A549 treated with DMSO at 1 μM for 4 hours (cell line): Measurements from ENCODE around the gene RABEP1. TPM values are rescaled to one million over a fixed set of nuclear protein-coding genes. Genes with fewer than 3 reads are reported as not detected.

Experiments used
- total RNA-seq: library from RNA; stranded (reverse); fragments of 200-300 nt; extraction: Qiagen RNA extraction; gene quantifications from 5 replicates; pipeline ENCODE4 v1.2.3, GENCODE V29; 2022; ENCODE audit warnings: low read depth

RABEP1 gene
- total RNA-seq, result 36.0 to 51.5 TPM (median 44.6 TPM) in 5 replicates

GRCh38 chr17:5281814-5282641 lies at the start of gene RABEP1:
RABEP1 (plus strand) TSS chr17:5282284; CDS start chr17:5282487, 203 bp downstream.

DNA sequence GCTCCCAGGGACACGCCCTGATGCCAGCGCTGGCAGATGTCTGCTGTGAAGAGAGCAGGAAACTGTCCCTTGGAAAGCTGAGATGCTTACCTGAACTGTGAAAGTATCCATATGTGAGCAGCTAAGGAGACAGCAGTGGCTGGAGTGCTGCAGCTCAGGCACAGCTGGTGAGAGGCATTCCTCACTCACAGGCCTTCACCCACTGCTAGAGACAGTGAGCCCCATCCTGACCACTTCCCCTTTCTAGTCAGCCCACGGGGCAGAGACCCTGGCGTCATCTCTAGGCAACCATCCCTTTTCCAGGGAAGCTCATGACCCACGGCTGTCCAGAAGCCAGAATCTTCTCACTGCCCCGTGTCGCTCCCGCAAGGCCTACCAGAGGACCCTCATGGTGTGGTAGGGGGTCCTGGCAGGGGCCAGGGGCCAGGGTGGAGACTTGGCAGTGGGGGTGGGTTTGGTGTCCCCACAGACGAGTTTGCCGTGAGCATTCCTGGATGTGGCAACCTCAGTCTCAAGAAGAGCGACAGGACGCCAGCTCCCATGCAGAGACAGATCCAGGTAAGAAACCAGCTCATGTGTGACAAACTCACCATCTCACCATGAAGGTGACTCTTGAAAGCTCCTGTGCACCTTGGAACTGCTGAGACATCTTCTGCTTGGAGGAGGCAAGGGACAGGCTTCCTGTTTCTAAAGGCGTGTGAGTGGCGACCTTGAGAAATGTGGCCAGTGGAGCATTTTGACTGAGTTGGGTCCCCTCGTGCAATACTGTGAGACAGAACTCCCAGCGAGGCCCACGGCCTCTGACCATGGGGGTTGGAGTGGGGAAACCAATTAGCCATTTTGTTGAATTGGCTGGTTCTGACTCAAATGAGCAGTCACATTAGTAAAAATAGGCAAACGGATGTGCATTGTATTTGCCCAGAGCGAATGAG lies 47.2 kb upstream of the RABEP1 start, which contains the start of gene SCIMP:
Gene SCIMP (minus strand): TSS at position 216 of the 932 bp plus-strand sequence. CDS start 105 bp downstream, at position 111.

GRCh38 chr17:5419356-5419958 lies 137.4 kb downstream of the RABEP1 start, which contains the start of gene NUP88:
NUP88 (minus strand) TSS chr17:5419662; CDS start chr17:5419650, 12 bp downstream.

DNA sequence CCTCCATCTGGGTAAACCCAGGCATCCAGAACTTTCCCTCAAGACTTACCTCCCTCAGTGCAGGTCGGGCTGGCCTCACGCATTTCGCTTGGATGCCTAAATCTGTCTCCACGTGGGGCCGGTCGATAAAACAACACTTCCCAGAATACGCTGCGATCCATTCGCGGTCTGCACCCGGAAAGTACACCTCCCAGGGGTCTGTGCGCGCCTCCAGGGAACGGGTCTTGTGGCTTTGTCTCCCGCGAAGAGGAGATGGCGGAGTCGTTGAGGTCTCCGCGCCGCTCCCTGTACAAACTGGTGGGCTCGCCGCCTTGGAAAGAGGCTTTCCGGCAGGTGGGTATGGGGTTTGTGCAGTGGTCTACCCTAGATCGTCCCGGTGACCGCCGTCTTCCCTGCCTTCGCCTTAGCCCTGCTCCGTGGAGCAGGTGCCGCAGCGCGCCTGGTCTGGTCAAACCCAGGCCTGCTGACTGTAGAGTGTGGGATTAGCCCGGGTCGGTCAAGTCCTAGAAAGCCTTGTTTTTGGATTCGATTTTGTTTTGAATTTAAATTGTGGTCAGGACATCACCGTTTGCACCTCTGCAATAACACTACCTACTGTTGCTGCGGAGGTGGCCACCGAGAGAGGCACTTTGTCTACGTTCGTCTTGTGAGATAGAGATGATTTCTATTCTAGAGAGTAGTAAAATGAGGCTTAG lies 138.0 kb downstream of the RABEP1 start, which contains the start of gene RPAIN:
Gene RPAIN (plus strand): TSS at position 224 of the 695 bp plus-strand sequence. CDS start 29 bp downstream, at position 253.

Other genes starting within 250 kb of the RABEP1 start
- gene SLC52A1, start 246.9 kb upstream of the RABEP1 start, total RNA-seq, result 0.34 to 1.2 TPM (median 0.68 TPM) in 5 replicates
- 0.89 to 1.2 TPM (median 1.0 TPM) in 5 replicates for gene ZFP3, start 203.8 kb upstream of the RABEP1 start, total RNA-seq
- 3.6 to 5.0 TPM (median 4.5 TPM) in 5 replicates for gene ZNF232, start 170.4 kb upstream of the RABEP1 start, total RNA-seq
- gene USP6, start 166.3 kb upstream of the RABEP1 start, total RNA-seq, result 0.01 to 0.03 TPM (median 0.02 TPM) in 4 of 5 replicates, not detected in the other
- gene ZNF594, start 90.4 kb upstream of the RABEP1 start, total RNA-seq, result 1.3 to 1.8 TPM (median 1.7 TPM) in 5 replicates
- not detected in 5 replicates for gene SCIMP, start 47.4 kb upstream of the RABEP1 start, total RNA-seq
- 81.6 to 108 TPM (median 95.9 TPM) in 5 replicates for gene NUP88, start 137.4 kb downstream of the RABEP1 start, total RNA-seq
- gene RPAIN, start 137.9 kb downstream of the RABEP1 start, total RNA-seq, result 31.5 to 41.9 TPM (median 35.4 TPM) in 5 replicates
- 548 to 597 TPM (median 578 TPM) in 5 replicates for gene C1QBP, start 156.9 kb downstream of the RABEP1 start, total RNA-seq
- gene DHX33, start 186.7 kb downstream of the RABEP1 start, total RNA-seq, result 28.9 to 34.3 TPM (median 32.4 TPM) in 5 replicates
- gene DERL2, start 203.9 kb downstream of the RABEP1 start, total RNA-seq, result 80.8 to 119 TPM (median 114 TPM) in 5 replicates
- gene MIS12, start 204.3 kb downstream of the RABEP1 start, total RNA-seq, result 17.7 to 20.1 TPM (median 18.4 TPM) in 5 replicates